HG03064 (cell line): Measurements from ENCODE around the gene ADAMTS19.

Source experiments
- ATAC-seq: cut with Tn5 transposase; IDR thresholded peaks from one replicate; pipeline ENCODE4 v1.9.1; 2021; ENCODE audit warnings: low read depth; ENCODE audit not compliant: unreplicated experiment

The ADAMTS19 gene

GRCh38 chr5:129461711-129462332, 1.7 kb downstream of the ADAMTS19 start:
- no peak for ATAC-seq

GRCh38 chr5:129465776-129466344, 5.8 kb downstream of the ADAMTS19 start:
- no peak for ATAC-seq

- no peak for ATAC-seq
Observed at GRCh38 chr5:129474544-129474943, 14.4 kb downstream of the ADAMTS19 start.

- ATAC-seq = no peak
Observed at GRCh38 chr5:129476751-129477150, 16.7 kb downstream of the ADAMTS19 start.

GRCh38 chr5:129477532-129477931, 17.4 kb downstream of the ADAMTS19 start:
- no peak for ATAC-seq

GRCh38 chr5:129481161-129481560, 21.1 kb downstream of the ADAMTS19 start:
- no peak for ATAC-seq

- ATAC-seq = no peak
Observed at GRCh38 chr5:129496421-129496820, 36.3 kb downstream of the ADAMTS19 start.

- no peak for ATAC-seq
Observed at GRCh38 chr5:129496864-129497595, 36.9 kb downstream of the ADAMTS19 start.

- ATAC-seq = no peak
Observed at GRCh38 chr5:129499208-129499852, 39.2 kb downstream of the ADAMTS19 start.

GRCh38 chr5:129500101-129500500, 40.0 kb downstream of the ADAMTS19 start:
- no peak for ATAC-seq

- no peak for ATAC-seq
Observed at GRCh38 chr5:129506086-129506485, 46.0 kb downstream of the ADAMTS19 start.

GRCh38 chr5:129506950-129507349, 46.9 kb downstream of the ADAMTS19 start:
- ATAC-seq = no peak

- no peak for ATAC-seq
Observed at GRCh38 chr5:129507527-129507926, 47.4 kb downstream of the ADAMTS19 start.

- ATAC-seq = no peak
Observed at GRCh38 chr5:129508606-129509005, 48.5 kb downstream of the ADAMTS19 start.

- ATAC-seq = no peak
Observed at GRCh38 chr5:129509363-129509975, 49.4 kb downstream of the ADAMTS19 start.

GRCh38 chr5:129511291-129511690, 51.2 kb downstream of the ADAMTS19 start:
- no peak for ATAC-seq

GRCh38 chr5:129541051-129541450, 81.0 kb downstream of the ADAMTS19 start:
- ATAC-seq = no peak

GRCh38 chr5:129541648-129542251, 81.7 kb downstream of the ADAMTS19 start:
- ATAC-seq = no peak

GRCh38 chr5:129547137-129547536, 87.0 kb downstream of the ADAMTS19 start:
- no peak for ATAC-seq

GRCh38 chr5:129554134-129554904, 94.2 kb downstream of the ADAMTS19 start:
- ATAC-seq = no peak
